Stimulated activated CD4-positive, alpha-beta T cell treated with anti-CD3 and anti-CD28 coated beads, TNF-alpha, amount 100 ng/mL, for 1 hour (primary cell): ENCODE measurements around the gene PINLYP.
"Not testable (repeated sequence)": the region's sequence is repeated elsewhere in the genome, so short reads cannot be mapped to it uniquely, and the experiment has no call there.

Experiments used
- DNase-seq, 3 donors: peaks; one replicate each; pipeline ENCODE4 v3.0.0-alpha.2; 2020; ENCODE audit warnings: low read depth in 3 of 3, low spot score in 1 of 3

PINLYP gene

DNA sequence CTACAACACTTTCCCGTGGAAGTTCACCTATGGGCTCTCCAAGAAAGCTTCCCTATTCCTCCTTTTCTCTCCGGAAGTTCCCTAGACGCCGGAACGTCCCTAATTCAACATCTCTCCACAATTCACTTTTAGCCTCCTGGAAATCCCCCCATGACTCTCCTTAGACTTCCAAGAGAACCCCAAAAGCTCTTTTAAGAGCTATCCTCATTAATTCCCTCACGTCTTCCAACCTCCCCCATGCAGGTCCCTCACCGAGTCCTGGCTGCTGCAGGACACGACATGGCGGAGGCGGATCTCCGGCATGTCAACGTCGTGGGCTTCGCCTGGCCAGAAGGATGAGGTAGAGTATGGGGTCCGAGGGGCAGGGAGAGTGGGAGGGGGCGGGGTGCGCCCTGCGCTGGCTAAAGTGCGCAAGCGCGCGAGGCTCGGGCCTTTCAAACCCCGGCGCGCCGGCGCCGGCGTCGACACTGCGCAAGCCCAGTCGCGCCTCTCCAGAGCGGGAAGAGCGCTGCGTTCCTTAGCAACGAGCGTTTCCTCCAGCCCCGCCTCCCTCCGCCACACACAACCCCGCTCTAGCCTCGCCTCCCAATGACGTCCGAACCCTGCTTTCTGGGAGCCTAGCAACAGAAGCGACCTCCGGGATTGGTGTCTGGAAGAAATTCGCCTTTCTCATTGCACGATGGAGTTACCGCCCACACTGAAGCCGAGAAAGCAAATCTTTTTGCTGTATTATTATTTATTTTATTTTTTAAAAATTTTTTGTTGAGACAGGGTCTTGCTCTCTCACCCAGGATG, at the start of gene PINLYP, which contains the start of gene XRCC1:
Gene PINLYP, plus strand, starts transcription at position 646 of the 795 bp plus-strand sequence. CDS start 1,391 bp downstream, outside the sequence.
Gene XRCC1, minus strand, starts transcription at position 372 of the 795 bp plus-strand sequence. Its CDS starts 69 bp downstream, at position 303.
- peak; percentile 90 to 91 (median 90) for DNase-seq

DNA sequence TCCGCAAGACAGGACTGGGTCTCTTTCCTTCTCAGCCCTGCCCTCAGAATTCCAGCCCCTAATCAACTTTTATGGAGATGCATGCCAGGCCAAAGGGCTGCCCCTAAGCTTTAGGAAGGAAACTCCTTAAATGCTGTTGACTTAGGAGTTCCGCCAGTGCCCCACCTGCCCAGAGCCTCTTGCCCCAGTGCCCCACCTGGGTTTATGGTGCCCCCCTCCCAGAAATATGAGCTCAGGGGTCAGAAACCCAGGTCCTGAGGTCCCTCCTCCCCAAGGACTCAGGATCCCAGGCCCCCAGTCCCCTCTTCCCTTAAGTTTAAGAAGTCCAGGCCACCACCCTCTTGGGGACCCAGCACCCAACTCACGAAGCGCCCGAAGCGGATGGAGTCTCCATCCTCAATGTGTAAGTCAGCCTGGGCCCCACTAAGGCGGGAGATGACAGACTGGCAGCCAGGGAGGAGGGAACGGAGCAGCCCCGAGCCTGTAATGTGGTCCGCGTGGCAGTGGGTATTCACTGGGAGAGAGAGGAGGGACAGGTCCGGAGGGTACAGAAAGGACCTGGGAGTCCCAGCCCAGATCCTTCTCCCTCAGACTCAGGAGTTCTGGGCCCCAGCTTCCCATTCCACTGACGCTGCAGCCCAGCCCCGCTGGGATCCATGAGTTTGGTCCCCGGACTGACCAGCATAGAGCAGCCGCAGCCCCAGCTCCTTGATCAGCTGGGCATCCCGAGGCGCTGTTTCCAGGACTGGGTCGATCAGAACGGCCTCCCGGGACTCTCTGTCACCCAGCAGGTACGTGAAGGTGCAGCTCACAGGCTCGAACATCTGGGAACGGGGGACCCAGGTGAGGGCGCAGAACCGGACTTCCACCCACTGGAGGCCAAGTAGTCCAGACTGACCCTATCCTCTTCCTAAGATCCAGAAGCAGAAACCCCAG, 49.5 kb upstream of the PINLYP start:
- DNase-seq = no peak

DNA sequence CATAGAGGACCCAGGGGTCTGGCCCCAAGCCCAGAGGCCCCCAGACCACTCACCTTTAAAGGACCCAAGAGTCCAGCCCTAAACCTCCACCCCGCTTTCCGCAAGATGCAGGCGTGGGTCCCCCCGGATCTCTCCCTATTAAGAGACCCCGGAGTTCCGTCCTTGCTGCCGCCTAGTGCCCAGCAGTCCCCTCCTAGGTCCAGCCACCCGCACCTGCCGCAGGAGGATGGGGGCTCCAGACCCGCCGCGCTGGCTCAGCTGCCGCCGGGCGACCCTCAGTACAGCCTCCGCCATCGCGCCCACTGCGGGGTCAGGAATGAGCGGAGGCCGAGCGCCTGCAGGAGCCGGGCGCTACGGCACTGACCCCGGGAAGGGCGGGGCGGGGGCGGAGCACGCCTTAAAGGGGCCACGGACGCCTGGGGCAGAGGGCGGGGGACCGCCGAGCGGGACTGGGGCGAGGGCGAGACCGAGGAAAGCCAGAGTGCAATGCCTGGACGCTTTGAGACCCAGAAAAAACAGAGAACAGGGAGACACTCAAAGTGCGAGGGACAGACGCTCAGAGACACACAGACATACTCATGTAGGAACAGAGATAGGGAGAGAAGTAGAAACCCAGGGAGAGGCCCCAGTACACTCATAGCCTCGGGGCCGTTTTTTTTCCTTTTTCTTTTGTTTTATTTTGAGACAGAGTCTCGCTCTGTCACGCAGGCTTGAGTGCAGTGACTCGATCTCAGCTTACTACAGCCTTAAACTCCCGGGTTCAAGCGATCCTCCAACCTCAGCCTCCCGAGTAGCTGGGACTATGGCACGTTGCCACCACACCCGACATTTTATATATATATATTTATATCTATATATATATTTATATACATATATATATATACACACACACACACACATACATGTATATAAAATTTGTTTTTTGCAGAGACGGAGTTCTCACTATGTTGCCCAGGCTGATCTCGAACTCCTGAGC, 48.4 kb upstream of the PINLYP start, which contains the start of gene ETHE1:
Gene ETHE1, minus strand, starts transcription at position 318 of the 976 bp plus-strand sequence. Its CDS starts 24 bp downstream, at position 294.
- DNase-seq = peak in 1 of 3 donors; percentile 67

DNA sequence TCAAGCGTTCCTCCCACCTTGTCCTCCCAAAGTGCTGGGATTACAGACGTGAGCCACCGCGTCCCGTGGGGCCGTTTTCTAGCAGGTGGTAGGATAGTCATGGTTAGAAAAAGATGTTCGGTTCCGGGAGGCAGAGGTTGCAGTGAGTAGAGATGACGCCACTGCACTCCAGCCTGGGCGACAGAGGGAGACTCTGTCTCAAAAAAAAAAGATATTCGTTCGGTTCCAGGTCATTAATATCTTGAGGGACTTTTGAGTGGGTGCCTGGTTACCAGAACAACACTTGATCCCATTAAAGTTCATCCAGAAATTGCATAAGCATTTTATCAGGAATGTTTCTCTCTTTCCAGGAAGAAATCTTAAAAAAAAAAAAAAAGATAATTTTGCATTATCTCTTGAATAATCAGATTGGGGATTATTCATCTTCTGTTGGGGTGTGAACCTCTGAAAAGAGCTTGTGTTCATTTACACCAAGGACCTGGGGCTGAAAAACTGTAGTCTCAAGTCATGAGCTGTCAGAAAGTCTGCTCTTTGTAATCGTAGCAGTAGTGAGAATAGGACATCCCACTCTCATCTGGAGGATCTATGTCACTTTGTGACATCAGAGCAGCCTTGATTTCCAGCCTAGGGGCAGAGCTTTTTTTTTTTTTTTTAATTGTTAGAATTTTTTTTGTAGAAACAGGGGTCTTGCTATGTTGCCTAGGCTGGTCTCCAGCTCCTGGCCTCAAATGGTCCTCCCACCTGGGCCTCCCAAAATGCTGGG, 47.6 kb upstream of the PINLYP start:
- DNase-seq = no peak

DNA sequence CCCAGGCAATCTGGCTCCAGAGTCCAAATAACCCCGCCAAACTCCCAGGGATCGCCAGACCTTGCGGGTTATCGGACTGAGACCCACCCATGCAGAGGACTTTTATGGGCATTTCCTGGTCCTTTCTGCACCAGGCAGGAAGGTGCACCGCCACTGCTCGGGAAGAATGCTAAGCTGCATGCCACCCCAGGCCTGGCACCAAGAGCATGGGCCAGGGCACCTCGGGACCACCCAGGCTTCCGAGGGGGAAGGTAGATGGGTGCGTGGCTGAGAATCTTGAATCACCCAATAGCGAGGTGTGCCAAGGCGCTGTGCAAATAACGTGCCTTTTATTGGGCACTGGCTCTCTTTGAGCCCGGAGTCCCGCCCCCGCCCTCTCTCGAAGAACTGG, 43.0 kb upstream of the PINLYP start:
- DNase-seq = no peak

DNA sequence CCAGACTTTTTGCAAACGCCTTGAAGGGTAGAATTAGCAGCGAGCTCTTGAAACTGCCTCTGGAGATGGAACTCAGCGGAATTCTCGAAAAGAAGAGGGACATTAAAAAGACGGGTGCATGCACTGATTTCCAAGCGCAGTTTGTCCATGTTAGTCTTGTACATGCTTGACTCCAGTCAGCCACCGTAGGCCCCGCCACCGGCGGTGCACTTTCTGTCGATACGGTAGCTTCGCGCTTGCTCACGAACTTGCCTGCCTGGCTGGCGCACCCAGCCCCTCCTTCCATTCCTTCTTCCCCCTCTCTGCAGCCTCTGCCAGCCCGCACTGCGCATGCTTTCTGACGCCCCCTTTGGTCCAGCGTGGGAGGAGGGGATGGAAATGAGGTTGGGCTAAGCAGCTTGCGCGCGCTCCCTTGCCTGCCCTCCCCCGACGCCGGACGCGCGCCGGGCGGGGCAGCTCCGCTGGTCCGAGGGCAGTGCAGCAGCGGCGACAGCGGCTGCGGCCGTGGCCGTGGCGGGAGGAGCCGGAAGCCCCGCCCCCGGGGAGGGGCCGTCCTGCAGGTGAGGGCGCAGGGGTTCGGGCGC, 42.5 kb upstream of the PINLYP start, which contains the start of gene ZNF575:
Gene ZNF575, plus strand, starts transcription at position 227 of the 584 bp plus-strand sequence. CDS start 1,235 bp downstream, outside the sequence.
- peak; percentile 54 to 73 (median 56) for DNase-seq

DNA sequence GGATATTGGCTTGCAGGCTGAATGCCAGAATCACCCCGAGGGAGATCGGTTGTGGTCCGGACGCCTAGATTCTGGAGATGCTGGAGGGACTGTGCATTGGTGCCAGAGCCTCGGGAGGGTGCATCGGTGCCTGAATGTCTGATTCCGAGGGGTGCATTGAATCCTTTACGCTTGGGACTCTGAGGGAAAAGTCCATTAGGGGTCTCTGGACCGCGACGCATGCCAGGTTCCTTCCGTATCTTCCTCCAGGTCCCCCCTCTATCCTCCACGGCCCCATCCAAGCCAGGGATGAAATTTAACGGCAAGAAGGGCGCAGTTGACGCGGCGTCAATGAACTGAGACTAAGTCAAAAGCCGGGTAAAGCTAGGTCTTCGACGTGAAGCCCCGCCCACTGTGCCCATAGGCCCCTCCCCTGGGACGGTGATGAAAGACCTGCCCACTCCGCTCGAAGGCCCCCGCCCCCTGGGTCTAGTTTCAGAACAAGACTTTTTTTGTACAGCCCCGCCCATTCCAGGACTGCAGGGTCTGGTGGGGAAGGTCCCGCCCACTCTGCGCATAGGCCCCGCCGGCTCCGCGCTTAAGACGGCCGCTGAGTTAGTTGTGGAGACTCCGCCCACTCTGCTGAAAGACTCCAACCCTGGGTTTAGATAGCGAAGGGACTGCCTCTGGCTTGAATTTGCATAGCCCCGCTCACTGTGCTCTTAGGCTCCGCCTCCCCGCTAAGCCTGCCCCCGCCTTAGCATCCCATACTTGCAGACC, 41.9 kb upstream of the PINLYP start:
- peak; percentile 84 to 85 (median 85) for DNase-seq

DNA sequence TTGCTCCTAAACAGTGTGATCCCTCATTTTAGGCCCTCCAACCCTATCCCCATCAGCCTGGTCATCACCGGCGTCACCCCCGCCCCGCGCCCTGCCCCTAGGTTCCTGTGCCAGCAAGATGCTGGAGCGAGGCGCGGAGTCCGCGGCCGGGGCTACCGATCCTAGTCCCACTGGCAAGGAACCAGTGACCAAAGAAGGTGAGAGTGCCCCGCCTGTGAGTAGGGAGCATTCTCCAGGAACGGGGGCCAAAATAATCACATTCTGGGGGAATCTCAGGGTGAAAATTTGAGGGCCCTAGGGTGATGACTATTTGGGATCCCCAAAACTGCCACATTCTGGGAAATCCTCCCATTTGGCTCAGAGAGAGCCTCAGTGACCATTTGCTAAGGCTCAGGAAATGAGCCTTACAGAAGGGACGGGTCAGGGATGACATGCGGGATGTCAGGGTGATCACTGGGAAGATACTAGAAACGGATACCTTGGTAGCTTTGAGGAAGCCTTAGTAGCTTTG, 41.2 kb upstream of the PINLYP start:
- no peak for DNase-seq

DNA sequence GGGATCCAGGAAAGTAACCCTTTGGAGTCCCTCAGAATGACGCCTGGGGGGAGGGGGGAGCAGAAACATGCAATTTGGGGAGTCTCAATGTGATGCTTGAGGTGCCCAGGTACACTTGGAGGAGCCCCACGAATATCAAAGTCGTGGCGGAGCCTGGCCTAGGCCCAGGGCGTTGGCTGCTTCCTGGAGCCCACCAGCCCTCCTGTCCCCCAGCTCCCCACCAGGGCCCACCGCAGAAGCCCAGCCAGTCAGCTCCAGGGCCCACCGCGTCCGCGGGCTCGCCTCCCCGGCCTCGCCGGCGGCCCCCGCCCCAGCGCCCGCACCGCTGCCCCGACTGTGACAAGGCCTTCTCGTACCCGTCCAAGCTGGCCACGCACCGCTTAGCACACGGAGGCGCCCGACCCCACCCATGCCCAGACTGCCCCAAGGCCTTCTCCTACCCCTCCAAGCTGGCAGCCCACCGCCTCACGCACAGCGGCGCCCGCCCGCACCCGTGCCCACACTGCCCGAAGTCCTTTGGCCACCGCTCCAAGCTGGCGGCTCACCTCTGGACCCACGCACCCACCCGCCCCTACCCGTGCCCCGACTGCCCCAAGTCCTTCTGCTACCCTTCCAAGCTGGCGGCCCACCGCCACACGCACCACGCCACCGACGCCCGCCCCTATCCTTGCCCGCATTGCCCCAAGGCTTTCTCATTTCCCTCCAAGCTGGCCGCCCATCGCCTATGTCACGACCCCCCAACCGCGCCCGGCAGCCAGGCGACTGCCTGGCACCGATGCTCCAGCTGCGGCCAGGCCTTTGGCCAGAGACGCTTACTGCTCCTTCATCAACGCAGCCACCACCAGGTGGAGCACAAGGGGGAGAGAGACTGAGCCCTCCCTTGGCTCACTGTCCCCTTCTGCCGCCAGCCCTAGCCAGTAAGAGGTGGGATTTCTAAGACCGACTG, 40.5 kb upstream of the PINLYP start:
- peak in 1 of 3 donors; percentile 21 for DNase-seq

DNA sequence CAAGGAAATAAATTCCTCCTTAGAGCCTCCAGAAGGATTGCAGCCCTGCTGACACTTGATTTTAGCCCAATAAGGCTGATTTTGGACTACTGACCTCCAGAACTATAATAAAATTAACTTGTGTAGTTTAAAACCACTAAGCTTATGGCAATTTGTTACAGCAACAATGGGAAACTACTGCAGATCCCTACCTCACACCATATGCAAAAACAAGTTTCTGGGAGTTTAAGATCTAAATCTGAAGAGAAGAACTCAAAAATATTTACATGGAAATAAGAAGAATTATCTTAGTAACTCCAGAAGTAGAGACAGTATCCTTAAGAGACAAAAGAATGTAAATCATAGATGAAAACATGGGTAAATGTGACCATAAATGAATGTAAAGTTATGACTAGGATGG, 36.7 kb upstream of the PINLYP start:
- no peak for DNase-seq

DNA sequence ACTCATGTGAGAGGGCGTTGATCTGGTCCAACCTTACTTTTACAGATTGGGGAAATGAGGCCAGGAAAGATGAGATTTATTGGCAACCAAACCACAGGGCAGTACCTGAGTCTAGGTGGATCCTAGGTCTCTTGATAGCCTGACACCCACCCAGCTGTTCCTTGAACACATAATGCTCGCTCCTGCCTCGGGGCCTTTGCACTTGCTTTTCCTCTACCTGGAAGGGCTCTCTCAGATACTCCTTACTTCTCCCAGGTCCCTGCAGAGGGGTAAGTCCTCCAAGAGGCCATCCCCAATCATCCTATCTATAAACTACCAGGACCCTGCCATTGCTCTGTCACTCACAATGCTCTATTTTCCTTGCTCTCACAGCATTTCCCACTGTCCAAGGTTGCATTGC, 35.2 kb upstream of the PINLYP start:
- DNase-seq = no peak

DNA sequence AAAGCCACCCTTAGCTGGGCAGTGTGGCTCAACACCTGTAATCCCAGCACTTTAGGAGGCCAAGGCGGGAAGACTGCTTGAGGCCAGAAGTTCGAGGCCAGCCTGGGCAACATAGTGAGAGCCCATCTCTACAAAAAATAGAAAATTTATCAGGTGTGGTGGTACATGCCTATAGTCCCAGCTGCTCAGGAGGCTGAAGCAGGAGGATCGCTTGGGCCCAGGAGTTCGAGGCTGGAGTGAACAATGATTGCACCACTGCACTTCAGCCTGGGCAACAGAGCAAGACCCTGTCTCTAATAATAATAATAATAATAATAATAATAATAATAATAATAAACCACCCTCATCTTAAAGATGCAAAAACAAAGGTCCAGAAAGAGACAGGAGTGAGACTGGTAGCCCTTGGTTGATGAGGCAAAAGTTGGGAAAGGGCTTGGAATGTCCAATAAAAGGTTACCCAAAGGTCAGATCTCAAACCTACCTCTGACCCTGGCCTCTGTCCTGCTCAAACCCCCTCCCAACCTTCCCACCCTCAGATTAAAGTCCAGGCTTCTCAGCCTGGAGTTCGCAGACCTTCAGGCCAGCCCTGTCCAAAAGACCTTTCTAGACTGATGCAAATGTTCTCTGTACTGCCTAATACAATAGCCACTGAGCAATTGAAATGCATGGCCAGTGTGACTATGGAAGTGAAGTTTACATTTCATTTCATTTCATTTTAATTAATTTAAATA, 33.5 kb upstream of the PINLYP start:
- DNase-seq = no peak

DNA sequence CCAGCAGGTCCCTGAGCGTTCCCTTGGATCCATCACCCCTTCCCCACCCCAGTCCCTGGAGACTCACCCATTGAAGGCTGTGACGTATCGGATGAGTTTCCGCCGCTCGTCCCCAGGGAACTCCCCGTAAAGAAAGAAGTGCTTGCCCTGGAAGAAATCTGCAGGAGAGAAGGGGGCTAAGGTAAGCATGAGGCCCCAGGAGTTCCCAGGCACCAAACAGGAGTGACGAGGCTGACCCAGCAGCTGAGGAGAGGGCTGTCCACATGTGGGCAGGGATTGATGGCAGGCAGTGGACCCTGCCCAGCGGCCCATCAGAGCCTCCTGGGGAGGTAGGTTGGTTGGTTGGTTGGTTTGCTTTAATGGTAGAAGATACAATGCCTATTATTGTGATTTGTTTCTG, 31.5 kb upstream of the PINLYP start:
- DNase-seq = no peak

DNA sequence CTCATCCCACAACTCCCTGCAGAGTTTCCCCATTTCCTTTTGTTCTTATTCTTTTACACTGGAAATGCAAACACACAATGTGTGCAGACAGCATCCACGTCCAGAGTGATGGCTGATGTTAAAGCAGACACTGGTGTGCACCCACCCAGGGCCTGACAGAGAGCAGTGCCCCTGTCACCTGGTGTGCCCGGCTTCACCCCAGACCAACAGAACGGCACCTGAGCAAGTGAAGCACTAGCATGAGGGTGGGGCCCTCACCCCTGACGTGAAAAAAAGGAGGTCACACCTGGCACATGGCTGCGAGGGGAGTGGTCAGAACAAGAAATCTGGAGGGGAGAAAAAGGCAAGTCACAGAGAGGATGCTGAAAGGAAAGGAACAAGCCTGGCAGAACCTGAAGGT, 30.3 kb upstream of the PINLYP start:
- no peak for DNase-seq

DNA sequence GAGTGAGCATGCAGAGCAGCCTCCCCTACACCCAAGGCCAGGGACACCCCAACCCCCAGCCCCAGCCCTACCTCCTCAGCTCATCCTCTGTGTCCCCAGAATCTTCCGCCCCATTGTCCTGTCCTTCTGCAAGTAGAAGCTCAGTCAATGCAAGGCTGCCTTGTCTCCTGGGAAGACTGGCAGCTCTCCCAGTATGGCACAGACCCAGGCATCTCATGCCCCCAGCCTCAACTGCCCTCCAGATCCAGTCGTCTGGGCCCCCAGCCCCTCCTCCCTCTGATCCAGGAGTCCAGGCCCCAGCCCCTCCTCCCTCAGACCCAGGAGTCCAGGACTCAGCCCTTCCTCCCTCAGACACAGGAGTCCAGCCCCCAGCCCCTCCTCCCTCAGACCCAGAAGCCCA, 29.6 kb upstream of the PINLYP start:
- no peak for DNase-seq

DNA sequence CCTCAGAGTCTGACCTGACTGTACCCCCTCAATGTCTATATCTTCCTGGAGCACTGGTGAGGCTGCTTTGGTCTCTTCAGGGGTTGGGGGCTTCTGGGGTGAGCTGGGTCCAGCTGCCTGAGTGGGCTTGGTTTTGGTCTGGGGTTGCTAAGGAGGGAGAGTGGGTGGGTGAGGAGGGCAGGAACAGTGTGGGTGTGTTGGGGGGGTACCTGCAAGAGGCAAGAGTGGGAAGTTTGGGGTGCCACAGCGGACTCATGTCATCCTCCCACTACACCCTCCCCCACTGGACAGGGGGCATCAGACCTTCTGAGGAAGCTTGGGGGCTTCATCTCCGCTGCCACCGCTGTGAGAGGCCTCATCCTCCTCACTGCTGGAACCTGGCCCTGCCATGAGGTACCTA, 29.0 kb upstream of the PINLYP start:
- DNase-seq = no peak

DNA sequence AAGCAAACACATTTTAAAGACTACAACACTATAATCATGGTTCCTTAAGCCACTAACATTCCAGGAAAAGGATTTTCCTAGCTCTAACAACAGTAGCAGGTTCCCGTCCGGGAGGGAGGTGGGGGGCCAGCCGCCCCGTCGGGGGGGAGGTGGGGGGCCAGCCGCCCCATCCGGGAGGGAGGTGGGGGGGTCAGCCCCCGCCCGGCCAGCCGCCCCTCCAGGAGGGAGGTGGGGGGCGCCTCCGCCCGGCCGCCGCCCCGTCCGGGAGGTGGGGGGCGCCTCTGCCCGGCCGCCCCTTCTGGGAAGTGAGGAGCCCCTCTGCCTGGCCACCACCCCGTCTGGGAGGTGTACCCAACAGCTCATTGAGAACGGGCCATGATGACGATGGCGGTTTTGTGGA, 27.7 kb upstream of the PINLYP start:
- not testable (repeated sequence) for DNase-seq
